GM18507 (cell line): ENCODE measurements around the gene RAB11FIP3.
A peak's percentile ranks its signal among the peaks of the same experiment; 100 is the strongest.

Source experiments
- DNase-seq: peaks from one replicate; pipeline ENCODE4 v3.0.0; 2011; ENCODE audit warnings: low read depth; ENCODE audit not compliant: insufficient read length; ENCODE audit errors: extremely low spot score
- FAIRE-seq: peaks from 2 replicates; lab custom pipeline; 2011; peaks lifted over from hg19 to GRCh38; lab: Jason Lieb, UNC

RAB11FIP3 gene

GRCh38 chr16:525123-525519 is 99.7 kb downstream of the RAB11FIP3 start:
- DNase-seq = no peak
- FAIRE-seq = peak; percentile 36

GRCh38 chr16:525520-526180 is 100.2 kb downstream of the RAB11FIP3 start:
- FAIRE-seq = peak; percentile 87
- DNase-seq = peak; percentile 37

- FAIRE-seq = no peak
- DNase-seq = no peak
Observed at GRCh38 chr16:526181-527014, 100.9 kb downstream of the RAB11FIP3 start.

- FAIRE-seq (peak; percentile 84), DNase-seq (peak; percentile 67)
Observed at GRCh38 chr16:527015-527903, 101.8 kb downstream of the RAB11FIP3 start, which contains the start of gene CAPN15. Gene CAPN15, plus strand, starts transcription at chr16:527712. Its CDS starts 19,127 bp downstream, at chr16:546839.

- DNase-seq = no peak
- FAIRE-seq = peak; percentile 55
Observed at GRCh38 chr16:528111-529011, 102.9 kb downstream of the RAB11FIP3 start.

- FAIRE-seq (peak; percentile 46), DNase-seq (no peak)
Observed at GRCh38 chr16:529012-529575, 103.6 kb downstream of the RAB11FIP3 start.

- DNase-seq (no peak), FAIRE-seq (no peak)
Observed at GRCh38 chr16:530111-530817, 104.8 kb downstream of the RAB11FIP3 start.

- DNase-seq = no peak
- FAIRE-seq = no peak
Observed at GRCh38 chr16:531494-532125, 106.2 kb downstream of the RAB11FIP3 start.

- FAIRE-seq = no peak
- DNase-seq = no peak
Observed at GRCh38 chr16:533391-534123, 108.1 kb downstream of the RAB11FIP3 start.

GRCh38 chr16:534135-534534 is 108.7 kb downstream of the RAB11FIP3 start:
- no peak for DNase-seq
- no peak for FAIRE-seq

GRCh38 chr16:534856-535445 is 109.5 kb downstream of the RAB11FIP3 start:
- no peak for DNase-seq
- FAIRE-seq = no peak

- FAIRE-seq (no peak), DNase-seq (no peak)
Observed at GRCh38 chr16:535446-536405, 110.3 kb downstream of the RAB11FIP3 start.

GRCh38 chr16:536746-537145 is 111.3 kb downstream of the RAB11FIP3 start:
- FAIRE-seq (no peak), DNase-seq (no peak)

GRCh38 chr16:537415-538335 is 112.2 kb downstream of the RAB11FIP3 start:
- FAIRE-seq (no peak), DNase-seq (no peak)
